ENCODE measurements around the gene INPP5A. TPM values are rescaled to one million over a fixed set of nuclear protein-coding genes. Genes with fewer than 3 reads are reported as not detected.

The INPP5A gene
- total and polyA plus RNA-seq, 2 of the 13 experiments (the other 11 are each of a cell fraction or from before 2014, with no cell fraction given): 17.5 to 37.9 TPM

- TF ChIP-seq ZNF142 (CRISPR knock-in tag; IDR thresholded peaks at IDR 0.05) (no peak), ZNF329 (CRISPR knock-in tag; IDR thresholded peaks at IDR 0.05; ENCODE audit: low read depth) (no peak), ZNF18 (CRISPR knock-in tag; IDR thresholded peaks at IDR 0.05; ENCODE audit: insufficient replicate concordance) (no peak), GTF3A (CRISPR knock-in tag; conservative IDR thresholded peaks at IDR 0.05) (no peak), ZNF713 (CRISPR knock-in tag; IDR thresholded peaks at IDR 0.05) (0 out of 2 replicates have a peak, but pooled peaks have one; percentile 16), PHF8 (CRISPR knock-in tag; IDR thresholded peaks at IDR 0.05) (peak; percentile 33), ZNF766 (CRISPR knock-in tag; IDR thresholded peaks at IDR 0.05; ENCODE audit: borderline replicate concordance) (no peak), POLR2A (IDR thresholded peaks at IDR 0.05; ENCODE audit: insufficient read depth in 1 of 2, low read depth in 2 of 2, low read length in 2 of 2) (no peak; a peak in 1 of 4 replicates), ZNF552 (CRISPR knock-in tag; IDR thresholded peaks at IDR 0.05; ENCODE audit: borderline replicate concordance) (no peak), JARID2 (CRISPR knock-in tag; IDR thresholded peaks at IDR 0.05; ENCODE audit: insufficient replicate concordance) (no peak), NFIC (IDR thresholded peaks at IDR 0.05; ENCODE audit: low read length) (no peak; the same call in 1 of the 2 replicates), ZNF615 (CRISPR knock-in tag; IDR thresholded peaks at IDR 0.05; ENCODE audit: borderline replicate concordance) (no peak), POGK (CRISPR knock-in tag; conservative IDR thresholded peaks at IDR 0.05) (no peak), CAMTA2 (CRISPR knock-in tag; IDR thresholded peaks at IDR 0.05; ENCODE audit: borderline replicate concordance) (no peak), ZNF674 (CRISPR knock-in tag; IDR thresholded peaks at IDR 0.05; ENCODE audit: low read depth) (no peak), POLR2G (IDR thresholded peaks at IDR 0.05; ENCODE audit: low read depth, low read length) (no peak), AGO1 (IDR thresholded peaks at IDR 0.05; ENCODE audit: low read depth, low read length, poor library complexity, severe bottlenecking) (no peak), RBM22 (optimal IDR thresholded peaks at IDR 0.05; ENCODE audit: low read length) (no peak)
Measured at GRCh38 chr10:132685101-132685891, 147.7 kb downstream of the INPP5A start (continued).

Measured in HepG2 (cell line).